Hair follicle dermal papilla cell (primary cell): ENCODE measurements around the gene KRT72. TPM values are rescaled to one million over a fixed set of nuclear protein-coding genes. Genes with fewer than 3 reads are reported as not detected.

Experiments used
- total RNA-seq: library from RNA; depleted of rRNA; stranded (reverse); fragments of >200 nt; gene quantifications from 2 replicates; pipeline ENCODE4 v1.2.3, GENCODE V29; 2012

Gene KRT72
- total RNA-seq = not detected in 2 replicates

DNA sequence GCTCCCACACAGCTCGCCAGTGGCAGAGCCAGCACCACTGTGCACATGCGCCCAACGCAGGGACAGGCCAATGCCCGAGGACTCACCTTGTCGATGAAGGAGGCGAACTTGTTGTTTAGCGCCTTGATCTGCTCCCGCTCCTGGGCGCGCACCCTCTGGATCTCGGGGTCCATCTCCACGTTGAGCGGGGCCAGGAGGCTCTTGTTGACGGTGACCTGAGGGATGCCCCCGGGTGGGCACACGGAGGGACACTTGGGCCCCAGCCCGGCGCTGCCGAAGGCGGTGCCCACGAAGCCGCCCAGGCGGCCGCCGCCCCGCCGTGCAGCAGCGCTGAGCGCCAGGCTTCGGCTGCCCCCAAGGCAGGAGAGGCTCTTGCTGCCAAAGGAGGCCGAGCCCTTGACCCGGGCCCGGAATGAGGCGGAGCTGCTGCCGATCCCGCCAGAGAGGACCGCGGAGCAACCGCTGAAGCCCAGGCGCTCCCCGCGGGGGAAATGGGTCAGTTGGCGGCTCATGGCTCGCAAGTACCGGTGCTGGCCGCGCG, at the start of gene KRT72:
Gene KRT72, minus strand, starts transcription at position 523 of the 541 bp plus-strand sequence. Its CDS starts 11 bp downstream, at position 512.

DNA sequence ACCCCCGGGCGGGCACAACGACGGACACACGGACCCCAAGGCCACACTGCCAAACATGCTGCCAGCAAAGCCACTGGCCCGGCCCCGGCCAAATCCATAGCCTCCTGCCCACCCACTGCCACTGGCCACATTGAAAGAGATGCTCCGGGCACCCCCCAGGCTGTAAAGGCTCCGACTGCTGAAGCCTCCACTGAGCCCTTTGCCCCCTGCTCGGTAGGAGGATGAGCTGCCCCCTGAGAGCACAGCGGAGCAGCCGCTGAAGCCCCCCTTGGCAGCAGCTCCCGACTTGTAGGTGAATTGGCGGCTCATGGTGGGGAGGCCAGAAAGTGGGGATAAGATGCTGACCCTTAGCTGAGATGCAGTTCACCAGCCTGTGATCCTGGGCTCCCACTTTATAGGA, 17.0 kb upstream of the KRT72 start, which contains the start of gene KRT73:
Gene KRT73, minus strand, starts transcription at position 344 of the 400 bp plus-strand sequence. Its CDS starts 35 bp downstream, at position 309.

DNA sequence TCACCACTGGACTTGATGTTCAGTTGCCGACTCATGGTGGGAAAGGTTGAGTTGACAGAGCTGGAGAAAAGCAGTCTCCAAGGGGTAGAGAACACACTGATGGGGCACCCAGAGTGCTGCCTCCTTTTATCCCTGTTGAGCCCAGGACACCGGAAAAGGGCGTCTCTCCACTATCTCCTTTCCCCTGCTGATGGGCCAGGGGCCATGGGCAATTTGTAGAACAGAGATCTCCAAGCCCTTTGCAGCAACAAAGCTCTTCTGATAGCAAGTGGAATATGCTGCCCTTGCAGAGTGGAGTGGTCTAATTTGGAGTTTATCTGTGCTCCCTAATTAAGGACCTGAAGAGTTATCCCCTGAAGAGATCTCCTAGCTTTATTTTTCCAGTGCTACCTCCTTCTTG, 27.5 kb downstream of the KRT72 start, which contains the start of gene KRT74:
Gene KRT74, minus strand, starts transcription at position 101 of the 400 bp plus-strand sequence. Its CDS starts 66 bp downstream, at position 35.

GRCh38 chr12:52552681-52553195, 48.5 kb downstream of the KRT72 start, which contains the start of gene KRT71:
TSS of gene KRT71 (minus strand) at chr12:52553145. CDS start at chr12:52553077, 68 bp downstream.

Other genes starting within 250 kb of the KRT72 start
- gene KRT85, start 234.0 kb downstream of the KRT72 start, total RNA-seq = not detected in 2 replicates
- gene KRT84, start 215.8 kb downstream of the KRT72 start, total RNA-seq = not detected in 2 replicates
- gene KRT82, start 195.1 kb downstream of the KRT72 start, total RNA-seq = not detected in 2 replicates
- gene KRT75, start 167.1 kb downstream of the KRT72 start, total RNA-seq = not detected in 2 replicates
- gene KRT6B, start 149.3 kb downstream of the KRT72 start, total RNA-seq = 1.9 and 4.1 TPM in 2 replicates
- not detected in 2 replicates for gene KRT6C, start 127.7 kb downstream of the KRT72 start, total RNA-seq
- gene KRT6A, start 108.2 kb downstream of the KRT72 start, total RNA-seq = 3.4 and 40.3 TPM in 2 replicates
- 9.4 and 10.5 TPM in 2 replicates for gene KRT5, start 81.1 kb downstream of the KRT72 start, total RNA-seq
- gene KRT71, start 48.3 kb downstream of the KRT72 start, total RNA-seq = not detected in 2 replicates
- not detected in 2 replicates for gene KRT74, start 27.6 kb downstream of the KRT72 start, total RNA-seq
- gene KRT73, start 17.1 kb upstream of the KRT72 start, total RNA-seq = not detected in 2 replicates
- not detected in 2 replicates for gene KRT2, start 50.7 kb upstream of the KRT72 start, total RNA-seq
- not detected in 2 replicates for gene KRT1, start 78.9 kb upstream of the KRT72 start, total RNA-seq
- not detected in 2 replicates for gene KRT77, start 102.1 kb upstream of the KRT72 start, total RNA-seq
- gene KRT76, start 175.9 kb upstream of the KRT72 start, total RNA-seq = not detected in 2 replicates
- not detected in 2 replicates for gene KRT3, start 194.7 kb upstream of the KRT72 start, total RNA-seq
- not detected in 2 replicates for gene KRT4, start 212.7 kb upstream of the KRT72 start, total RNA-seq
- gene KRT79, start 232.8 kb upstream of the KRT72 start, total RNA-seq = not detected in 2 replicates
- gene KRT78, start 247.5 kb upstream of the KRT72 start, total RNA-seq = not detected in 2 replicates